RPMI7951 (cell line): Measurements from ENCODE around the gene CD300H. TPM values are rescaled to one million over a fixed set of nuclear protein-coding genes. Genes with fewer than 3 reads are reported as not detected.

ENCODE experiments used
- DNase-seq: peaks from one replicate; pipeline ENCODE4 v3.0.0-alpha.2; 2012; ENCODE audit warnings: low read depth
- total RNA-seq: library from RNA; depleted of rRNA; stranded (reverse); fragments of >200 nt; shearing (Covaris generic); gene quantifications from 2 replicates; pipeline ENCODE4 v1.2.3, GENCODE V29; 2014

CD300H gene
- total RNA-seq, 1 experiment from 2014 or later, result not detected

DNA sequence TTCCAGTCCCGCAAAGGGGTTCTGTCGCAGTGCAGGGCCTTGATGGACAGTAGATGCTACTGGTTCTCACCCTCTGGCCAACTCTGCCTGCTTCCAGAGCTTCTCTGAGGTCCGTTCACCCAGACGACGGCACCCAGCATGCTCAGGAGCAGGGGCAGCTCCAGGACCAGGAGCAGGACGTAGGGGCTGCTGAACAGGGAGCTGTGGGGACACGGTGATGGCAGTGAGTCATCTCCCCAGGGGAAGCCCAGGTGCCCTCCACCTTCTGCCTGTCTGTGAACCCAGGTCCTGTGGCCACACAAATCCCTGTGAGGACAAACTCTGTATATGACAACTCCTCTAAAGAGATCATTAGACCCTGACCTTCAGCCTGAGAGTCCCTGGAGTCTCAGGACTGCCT is 18.0 kb downstream of the CD300H start:
- DNase-seq, result no peak

DNA sequence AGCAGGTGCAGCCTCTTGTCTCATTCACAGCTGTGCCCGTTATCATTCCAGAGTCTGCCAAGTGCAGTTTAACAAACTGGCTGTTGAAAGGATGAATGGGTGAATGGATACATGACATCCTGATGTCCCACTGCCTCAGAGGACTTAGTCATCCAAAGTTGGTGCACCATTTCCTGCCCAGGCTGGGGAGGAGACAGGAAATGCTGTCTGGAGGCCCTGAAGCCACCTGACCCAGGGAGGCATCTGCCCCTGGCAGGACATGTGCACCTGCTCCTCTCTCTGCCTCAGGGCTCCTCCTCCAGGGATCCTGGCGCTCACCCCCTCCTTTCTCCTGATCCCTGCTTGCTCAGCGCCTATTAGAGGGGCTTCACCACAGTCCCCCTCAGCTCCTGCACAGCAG is 19.6 kb downstream of the CD300H start:
- peak; percentile 42 for DNase-seq

DNA sequence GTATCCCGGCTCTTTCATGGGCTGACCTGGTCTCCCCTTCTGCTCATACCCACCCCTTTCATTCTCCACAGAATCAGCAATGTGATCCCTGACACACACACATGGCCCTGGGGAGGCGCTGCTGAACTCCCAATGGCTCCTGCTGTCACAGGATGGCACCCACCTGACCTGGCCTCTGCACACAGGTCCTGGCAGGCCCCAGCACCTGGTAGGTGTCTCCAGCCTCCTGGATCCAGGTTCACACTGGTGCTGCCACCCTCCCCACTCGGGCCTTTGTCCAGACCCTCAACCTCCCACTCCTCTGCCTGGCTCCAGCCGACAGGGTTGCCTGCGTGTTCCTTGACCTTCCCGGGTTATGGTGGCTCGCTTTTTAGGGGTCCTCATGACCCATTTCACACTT is 20.0 kb downstream of the CD300H start:
- no peak for DNase-seq

DNA sequence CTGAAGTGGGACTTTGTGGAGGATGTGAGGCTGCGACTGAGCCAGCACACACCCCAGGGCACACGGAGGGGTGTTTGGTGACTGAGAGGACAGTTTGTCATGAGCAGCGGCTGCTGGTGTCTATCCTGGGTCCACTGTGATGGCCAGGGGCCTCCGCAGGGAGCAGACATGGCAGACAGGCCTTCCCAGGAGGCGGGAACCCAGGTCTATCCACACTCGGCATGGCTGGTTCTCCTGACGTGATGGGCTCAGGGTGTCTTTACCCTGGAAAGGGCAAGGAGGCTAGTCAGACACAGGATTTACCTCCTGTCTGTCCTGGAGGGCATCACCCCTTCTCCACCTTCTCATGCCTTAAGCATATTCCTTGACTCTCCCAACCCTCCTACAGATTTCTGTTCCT is 20.7 kb downstream of the CD300H start:
- DNase-seq, result no peak

DNA sequence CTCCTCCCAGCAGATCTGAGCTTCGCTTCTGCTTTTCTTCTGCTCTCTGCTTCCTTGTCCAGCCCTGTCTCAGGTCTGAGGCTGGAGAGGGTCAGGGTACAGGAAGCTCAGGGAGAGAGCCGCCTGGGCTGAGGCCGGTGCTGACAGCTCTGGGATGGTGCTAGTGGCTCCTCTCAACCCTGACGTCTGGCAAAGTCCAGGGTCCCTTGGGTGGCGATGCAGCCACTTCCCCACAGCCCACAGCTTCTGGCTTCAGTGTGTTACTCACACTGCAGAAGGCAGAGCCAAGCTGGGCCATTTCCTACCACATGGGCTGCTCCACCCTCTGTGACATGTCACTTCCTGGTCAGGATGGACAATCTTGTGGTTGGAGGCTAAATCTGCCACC is 21.5 kb downstream of the CD300H start, which contains the start of gene CD300C:
Gene CD300C (minus strand): TSS at position 273 of the 388 bp plus-strand sequence. CDS start 333 bp downstream, outside the sequence.
- DNase-seq, result no peak

DNA sequence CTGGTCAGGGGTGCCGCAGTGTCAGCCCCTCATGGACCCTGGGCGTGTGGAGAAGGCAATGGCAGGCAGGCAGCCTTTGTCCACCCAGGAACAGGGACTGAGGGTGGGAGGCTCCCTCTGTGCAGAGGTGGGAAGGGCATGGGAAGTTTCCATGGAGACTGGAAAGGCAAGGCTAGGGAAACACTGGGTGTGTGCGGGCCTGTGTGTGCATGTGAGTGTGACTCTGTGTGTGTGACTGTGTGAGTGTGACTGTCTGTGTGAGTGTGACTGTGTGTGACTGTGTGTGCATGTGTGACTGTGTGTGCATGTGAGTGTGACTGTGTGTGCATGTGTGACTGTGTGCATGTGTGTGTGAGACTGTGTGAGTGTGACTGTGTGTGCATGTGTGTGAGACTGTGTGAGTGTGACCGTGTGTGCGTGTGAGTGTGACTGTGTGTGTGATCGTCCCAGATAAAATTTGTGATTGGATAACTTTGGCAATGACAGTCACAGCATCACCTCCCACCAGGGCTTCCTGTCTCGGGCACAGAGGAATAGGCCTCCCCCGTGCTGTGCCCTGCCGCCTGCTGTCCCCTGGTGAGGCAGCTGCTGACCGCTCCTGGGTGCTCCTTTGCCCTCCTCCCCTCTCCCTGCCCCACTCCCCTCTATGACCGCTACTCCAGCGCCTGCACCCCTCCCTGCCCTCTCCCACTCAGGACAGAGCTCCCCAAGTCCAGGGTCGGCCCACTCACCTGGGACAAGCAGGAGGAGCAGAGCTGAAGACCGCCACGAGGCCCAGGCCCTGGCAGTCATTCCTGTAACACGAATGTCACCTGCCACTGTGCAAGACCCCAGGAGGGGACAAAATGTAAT is 22.1 kb downstream of the CD300H start:
- DNase-seq, result no peak

DNA sequence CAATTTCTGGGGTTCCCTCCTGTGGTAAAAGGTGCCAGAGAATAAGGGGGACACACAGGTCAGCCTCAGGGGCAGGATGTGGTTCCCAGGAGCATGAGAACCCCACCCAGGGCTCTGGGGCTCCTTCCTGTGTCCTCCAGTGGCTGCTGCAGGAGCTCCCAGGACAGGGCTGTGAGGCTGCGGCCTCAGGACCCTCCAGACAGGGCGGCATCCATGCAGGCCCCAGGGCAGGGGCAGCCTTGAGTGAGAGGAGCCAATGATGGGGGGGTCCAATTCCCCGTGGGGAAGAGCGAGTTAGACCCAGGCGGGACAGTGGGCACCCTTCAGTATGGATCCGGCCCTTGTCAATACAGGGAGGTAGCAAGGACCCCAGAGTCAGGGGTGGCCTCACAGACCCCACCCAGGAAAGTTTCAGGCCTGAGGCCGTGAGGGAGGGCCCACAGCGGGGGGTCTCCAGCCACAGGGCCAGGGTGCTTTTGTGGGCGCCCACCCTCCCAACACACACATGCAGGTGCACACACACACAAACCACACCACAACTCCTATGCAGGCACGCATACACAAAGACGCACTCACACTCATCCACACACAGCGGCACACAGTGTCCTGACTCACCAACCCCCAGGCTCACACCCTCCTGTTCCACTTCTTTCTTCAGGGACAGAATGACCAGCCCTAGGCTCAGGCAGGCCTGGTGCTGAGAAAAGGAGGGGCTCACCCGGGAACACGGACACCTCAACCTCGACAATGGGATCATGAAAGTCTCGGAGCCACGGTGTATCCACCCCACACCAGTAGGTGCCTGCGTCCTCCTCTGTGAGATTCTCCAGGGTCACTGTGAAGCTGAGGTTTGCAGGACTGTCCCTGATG is 23.2 kb downstream of the CD300H start:
- DNase-seq, result no peak

GRCh38 chr17:74543406-74543805 is 23.9 kb downstream of the CD300H start:
- DNase-seq, result no peak

DNA sequence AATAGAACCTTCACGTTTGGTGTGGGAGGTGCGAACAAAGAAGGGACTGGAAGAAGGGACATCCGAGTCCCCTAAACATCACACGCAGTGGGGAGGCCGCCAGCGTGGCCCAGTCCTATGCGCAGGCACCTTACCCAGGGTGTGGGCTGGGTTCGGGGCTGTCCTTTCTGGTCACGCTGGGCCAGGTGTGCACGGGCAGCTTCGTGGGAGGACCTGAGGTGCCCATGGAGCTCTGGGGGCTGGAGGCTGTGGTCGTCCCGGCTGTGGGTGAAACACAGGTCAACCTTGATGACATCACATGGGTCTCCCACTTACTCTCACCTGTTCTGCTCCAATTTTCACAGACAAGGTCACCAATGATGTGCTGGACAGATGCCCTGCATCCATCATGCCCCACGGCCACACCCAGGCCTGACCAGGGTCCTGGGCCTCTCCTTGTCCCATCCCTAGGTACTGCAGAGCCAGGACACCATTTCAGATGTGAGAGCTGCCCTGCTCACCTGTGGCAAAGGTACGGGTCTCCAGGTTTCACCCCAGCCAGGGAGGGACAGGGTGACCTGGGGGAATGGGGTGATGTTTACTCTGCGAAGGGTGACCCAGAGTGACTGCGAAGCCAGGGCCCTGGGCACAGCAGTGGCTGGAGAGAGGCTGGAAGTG is 24.5 kb downstream of the CD300H start:
- no peak for DNase-seq

DNA sequence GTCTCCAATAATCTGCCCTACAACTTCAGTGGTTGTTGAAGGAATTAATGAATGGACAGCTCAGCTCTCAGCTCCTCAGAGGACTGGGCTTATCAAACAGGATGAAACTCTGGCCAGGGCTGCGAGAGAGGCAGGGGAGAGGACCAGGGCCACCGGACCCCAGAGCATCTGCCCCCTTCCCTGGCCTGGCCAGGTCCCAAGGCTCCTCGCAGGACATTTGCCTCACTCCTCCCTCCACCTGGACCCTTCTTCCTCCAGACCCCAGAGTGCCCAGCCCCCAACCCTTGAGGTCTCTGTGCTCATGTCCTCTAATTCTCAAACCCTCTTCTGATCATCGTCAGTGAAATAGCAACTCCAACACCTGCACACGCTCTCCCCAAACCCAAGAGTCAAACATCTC is 25.1 kb downstream of the CD300H start:
- no peak for DNase-seq

GRCh38 chr17:74541176-74542111 is 25.9 kb downstream of the CD300H start:
- DNase-seq, result no peak

- no peak for DNase-seq
Observed at GRCh38 chr17:74539281-74539820, 28.0 kb downstream of the CD300H start.

- DNase-seq, result no peak
Observed at GRCh38 chr17:74536890-74537289, 30.4 kb downstream of the CD300H start.

DNA sequence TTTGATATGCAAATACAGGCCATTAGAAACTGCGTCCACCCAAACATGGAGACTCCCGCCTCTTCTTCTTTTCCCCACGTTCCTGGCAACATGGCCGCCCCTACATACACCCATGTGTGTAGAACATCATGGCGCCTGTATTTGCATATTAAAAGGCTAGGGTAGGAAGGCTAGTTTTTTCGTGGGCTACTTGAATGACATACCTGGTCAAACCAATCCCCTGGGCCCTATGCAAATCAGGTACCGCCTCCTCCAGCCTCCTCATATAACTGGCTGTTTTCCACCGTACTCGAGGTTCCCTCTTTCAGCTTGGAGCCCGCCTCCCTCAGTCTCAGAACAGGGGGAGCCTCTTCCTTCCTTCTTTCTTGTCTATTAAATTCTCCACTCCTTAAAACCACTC is 35.2 kb downstream of the CD300H start:
- peak; percentile 63 for DNase-seq

DNA sequence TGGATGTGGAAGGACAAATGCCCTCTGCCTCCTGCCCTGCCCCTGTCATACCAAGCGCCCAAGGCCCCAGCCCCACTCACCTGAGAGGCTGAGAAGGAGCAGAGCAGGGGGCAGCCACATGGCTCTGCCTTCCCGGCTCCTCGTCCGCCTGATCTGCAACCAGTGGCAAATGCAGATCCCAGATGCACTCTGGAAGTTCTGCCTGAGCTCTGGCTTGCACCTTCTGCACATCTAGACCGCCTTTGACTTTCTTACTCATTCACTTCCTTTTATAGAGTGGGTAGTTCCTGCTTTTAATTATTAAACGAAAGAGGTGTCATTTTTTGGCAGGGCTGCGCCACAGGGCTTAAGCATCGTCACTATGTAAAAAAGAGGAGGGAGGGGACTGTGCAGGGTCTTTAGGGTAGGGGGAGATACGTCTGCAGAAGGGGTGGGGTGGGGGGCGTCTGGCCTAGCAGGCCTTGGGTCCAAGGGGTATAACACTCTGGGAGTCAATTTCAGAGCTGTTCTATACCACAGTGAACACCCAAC is 36.0 kb downstream of the CD300H start, which contains the start of gene CD300LB:
Gene CD300LB (minus strand): TSS at position 245 of the 531 bp plus-strand sequence. CDS start 125 bp downstream, at position 120.
- DNase-seq, result no peak

DNA sequence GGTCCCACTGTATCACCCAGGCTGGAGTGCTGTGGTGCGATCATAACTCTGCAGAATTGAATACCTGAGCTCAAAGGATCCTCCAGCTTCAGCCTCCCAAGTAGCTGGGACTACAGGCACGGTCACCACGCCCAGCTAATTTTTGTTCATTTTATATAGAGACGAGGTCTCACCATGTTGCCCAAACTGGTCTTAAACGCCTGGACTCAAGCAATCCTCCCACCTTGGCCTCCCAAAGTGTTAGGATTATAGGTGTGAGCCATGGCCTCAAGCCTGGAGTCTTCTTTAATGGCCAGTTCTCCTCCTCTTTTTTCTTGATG is 36.5 kb downstream of the CD300H start:
- no peak for DNase-seq

DNA sequence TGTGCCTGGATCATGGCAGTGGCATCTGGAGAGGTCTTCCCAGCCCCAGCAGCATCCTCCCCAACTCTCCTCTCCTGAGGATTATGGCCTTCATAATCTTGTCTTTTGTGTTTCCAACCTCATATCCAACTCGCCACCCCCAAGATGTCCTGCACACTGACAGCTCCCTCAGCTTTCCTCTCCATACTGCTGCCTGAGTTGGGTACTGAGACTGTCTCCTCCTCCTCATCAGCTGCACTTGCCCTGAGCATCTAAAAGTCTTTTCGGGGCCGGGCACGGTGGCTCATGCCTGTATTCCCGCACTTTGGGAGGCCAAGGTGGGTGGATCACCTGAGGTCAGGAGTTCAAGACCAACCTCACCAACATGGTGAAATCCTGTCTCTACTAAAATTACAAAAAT is 38.1 kb downstream of the CD300H start:
- no peak for DNase-seq

- DNase-seq, result no peak
Observed at GRCh38 chr17:74528491-74529199, 38.7 kb downstream of the CD300H start.

GRCh38 chr17:74527756-74528155 is 39.6 kb downstream of the CD300H start:
- no peak for DNase-seq

DNA sequence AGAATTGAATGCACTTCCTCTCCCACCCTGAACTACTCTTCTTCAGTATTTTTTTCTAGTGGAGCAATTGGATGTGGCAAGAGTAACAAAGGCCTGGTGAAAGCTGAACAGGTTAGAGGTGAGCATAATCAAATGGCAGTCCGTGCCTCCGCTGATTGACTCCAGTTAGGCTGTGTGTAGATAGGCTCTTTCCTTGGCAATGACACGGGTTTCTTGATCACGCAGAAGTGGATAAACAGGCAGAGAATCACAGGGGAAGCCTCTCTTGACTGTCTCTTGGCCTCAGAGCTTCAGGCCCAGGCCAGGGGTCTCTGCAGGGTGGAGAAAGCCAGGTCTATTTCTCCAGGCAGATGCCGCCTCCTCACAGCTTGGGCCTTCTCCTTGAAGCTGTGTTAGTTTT is 40.2 kb downstream of the CD300H start:
- no peak for DNase-seq
